Bronchial epithelial cell (primary cell): ENCODE data around the gene EHD1. TPM values are rescaled to one million over a fixed set of nuclear protein-coding genes. Genes with fewer than 3 reads are reported as not detected.
A peak's percentile ranks its signal among the peaks of the same experiment; 100 is the strongest.

Source experiments
- DNase-seq: peaks from one replicate; pipeline ENCODE4 v3.0.0-alpha.2; 2010; ENCODE audit warnings: low read depth
- FAIRE-seq: peaks from 2 replicates; lab custom pipeline; 2011; peaks lifted over from hg19 to GRCh38; lab: Jason Lieb, UNC
- H3K27me3 ChIP-seq: 2 replicates; pipeline ENCODE4 v1.5.1; 2011; ENCODE audit warnings: low read length; ENCODE audit not compliant: control insufficient read depth, insufficient read depth
- H3K36me3 ChIP-seq: 2 replicates; pipeline ENCODE4 v1.5.1; 2011; ENCODE audit warnings: low read length; ENCODE audit not compliant: control insufficient read depth, insufficient read depth
- H3K4me3 ChIP-seq: 2 replicates; pipeline ENCODE4 v1.5.1; 2011; ENCODE audit warnings: mild to moderate bottlenecking, low read depth, low read length, control low read depth
- total RNA-seq: library from RNA; depleted of rRNA; stranded (reverse); fragments of >200 nt; gene quantifications from 2 replicates; pipeline ENCODE4 v1.2.1, GENCODE V29; 2014
- TF ChIP-seq, protein P1 (sequence below): IDR thresholded peaks from 2 replicates; pipeline ENCODE4 v1.5.1; 2011; ENCODE audit warnings: mild to moderate bottlenecking, moderate library complexity, low read length, control low read depth, inconsistent platforms; ENCODE audit not compliant: insufficient read depth, severe bottlenecking

EHD1 gene
- total RNA-seq, 1 donor from 2014 or later = 32.9 TPM

GRCh38 chr11:64911689-64912088 is 33.3 kb upstream of the EHD1 start:
- DNase-seq (no peak), FAIRE-seq (no peak)
- H3K27me3 ChIP-seq = no peaks in the 10 kb centered on the region
- H3K4me3 ChIP-seq = no peak overlapping the region
- peaks cover 44% of the 10 kb centered on the region for H3K36me3 ChIP-seq
- TF ChIP-seq, protein P1, sequence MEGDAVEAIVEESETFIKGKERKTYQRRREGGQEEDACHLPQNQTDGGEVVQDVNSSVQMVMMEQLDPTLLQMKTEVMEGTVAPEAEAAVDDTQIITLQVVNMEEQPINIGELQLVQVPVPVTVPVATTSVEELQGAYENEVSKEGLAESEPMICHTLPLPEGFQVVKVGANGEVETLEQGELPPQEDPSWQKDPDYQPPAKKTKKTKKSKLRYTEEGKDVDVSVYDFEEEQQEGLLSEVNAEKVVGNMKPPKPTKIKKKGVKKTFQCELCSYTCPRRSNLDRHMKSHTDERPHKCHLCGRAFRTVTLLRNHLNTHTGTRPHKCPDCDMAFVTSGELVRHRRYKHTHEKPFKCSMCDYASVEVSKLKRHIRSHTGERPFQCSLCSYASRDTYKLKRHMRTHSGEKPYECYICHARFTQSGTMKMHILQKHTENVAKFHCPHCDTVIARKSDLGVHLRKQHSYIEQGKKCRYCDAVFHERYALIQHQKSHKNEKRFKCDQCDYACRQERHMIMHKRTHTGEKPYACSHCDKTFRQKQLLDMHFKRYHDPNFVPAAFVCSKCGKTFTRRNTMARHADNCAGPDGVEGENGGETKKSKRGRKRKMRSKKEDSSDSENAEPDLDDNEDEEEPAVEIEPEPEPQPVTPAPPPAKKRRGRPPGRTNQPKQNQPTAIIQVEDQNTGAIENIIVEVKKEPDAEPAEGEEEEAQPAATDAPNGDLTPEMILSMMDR = no peak

DNA sequence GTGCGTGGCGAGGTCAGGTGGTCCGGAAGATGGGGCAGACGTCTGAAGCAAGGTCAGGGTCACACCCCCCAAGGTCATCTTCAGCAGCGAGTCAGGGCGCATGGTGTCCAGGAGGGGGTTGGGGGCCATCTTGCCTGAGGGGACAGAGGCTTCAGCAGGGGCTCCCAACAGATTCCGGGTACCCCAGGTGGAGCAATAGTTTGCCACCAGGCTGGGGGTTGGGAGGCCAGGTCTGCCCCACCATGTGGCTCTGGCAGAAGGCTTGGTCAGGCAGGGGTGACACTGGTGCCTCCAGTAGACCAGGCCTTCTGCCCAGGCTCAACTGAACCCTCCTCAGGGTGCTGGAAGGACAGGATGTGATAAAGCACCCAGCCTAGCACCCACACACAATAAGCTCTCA is 32.7 kb upstream of the EHD1 start:
- no peak for DNase-seq
- Histone ChIP-seq H3K27me3 (no peaks in the 10 kb centered on the region), H3K36me3 (peaks cover 44% of the 10 kb centered on the region), H3K4me3 (no peak overlapping the region)
- no peak for FAIRE-seq
- TF ChIP-seq, protein P1 = no peak

GRCh38 chr11:64910451-64911093 is 32.2 kb upstream of the EHD1 start:
- TF ChIP-seq, protein P1 = no peak
- no peak for DNase-seq
- H3K36me3 ChIP-seq = peaks cover 50% of the 10 kb centered on the region
- no peak overlapping the region for H3K4me3 ChIP-seq
- FAIRE-seq = no peak
- H3K27me3 ChIP-seq = no peaks in the 10 kb centered on the region

DNA sequence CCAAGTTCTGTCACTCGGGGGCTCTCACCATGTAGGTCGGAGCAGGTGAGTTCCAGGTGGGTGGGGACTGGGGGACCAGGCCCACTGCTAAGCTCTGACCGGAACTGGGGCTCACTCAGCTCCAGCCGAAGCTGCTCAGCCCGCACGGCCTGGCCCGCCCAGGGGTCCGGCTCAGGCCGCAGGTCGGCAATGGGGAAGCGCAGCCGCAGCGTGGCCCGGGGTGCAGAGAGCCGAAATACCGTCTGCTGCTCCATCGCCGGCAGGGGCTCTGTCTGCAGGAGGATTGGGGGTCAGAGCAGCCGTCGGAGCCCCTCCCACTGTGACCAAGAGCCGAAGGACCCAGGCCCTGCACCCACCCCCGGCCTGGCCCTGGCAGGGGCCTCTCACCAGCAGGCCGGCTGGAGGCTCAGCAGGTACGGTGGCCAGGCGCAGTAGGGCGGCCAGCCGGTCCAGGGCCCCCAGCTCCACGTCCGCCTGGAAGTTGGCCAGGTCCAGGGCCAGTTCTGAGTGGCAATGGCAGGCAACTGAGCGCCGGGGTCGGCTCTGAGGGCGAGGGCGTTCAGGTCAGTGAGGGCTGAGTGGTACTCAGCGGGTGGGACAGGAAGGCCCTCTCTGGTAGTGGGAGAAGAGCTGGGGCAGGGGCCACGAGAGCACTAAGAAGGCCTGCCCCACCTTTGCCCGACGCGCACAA is 31.4 kb upstream of the EHD1 start:
- Histone ChIP-seq H3K4me3 (no peak overlapping the region), H3K36me3 (peaks cover 50% of the 10 kb centered on the region), H3K27me3 (no peaks in the 10 kb centered on the region)
- FAIRE-seq = no peak
- DNase-seq = no peak
- TF ChIP-seq, protein P1 = no peak

DNA sequence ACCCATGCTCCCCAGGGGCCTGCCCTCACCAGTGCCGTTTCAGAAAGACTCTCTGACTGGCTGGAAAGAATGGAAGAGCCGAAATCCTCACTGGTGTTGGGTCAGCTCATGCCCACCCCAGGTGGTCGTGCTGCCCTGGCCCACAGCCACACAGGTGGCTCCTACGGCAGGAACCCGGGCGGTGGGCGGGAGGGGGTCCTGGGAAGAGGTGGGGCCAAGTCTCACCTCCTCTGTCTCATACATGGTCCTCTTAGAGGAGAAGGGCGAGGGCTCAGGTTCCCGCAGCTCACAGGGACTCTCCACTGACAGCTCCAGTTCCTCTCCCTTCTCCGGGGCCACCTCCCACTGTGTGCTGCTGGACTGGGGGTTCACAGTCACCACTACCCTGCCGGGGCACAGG is 30.3 kb upstream of the EHD1 start:
- Histone ChIP-seq H3K4me3 (no peak overlapping the region), H3K36me3 (peaks cover 43% of the 10 kb centered on the region), H3K27me3 (no peaks in the 10 kb centered on the region)
- FAIRE-seq (peak; percentile 43), DNase-seq (no peak)
- TF ChIP-seq, protein P1 = no peak
